H1 (cell line): ENCODE results near the gene ALKBH3. TPM values are rescaled to one million over a fixed set of nuclear protein-coding genes. Genes with fewer than 3 reads are reported as not detected.

Source experiments
- CTCF ChIA-PET: fragments of 300-600 bp; sonication (Branson Sonifier 250); formaldehyde crosslinking; loops from one replicate; lab custom pipeline; 2021; ENCODE audit not compliant: partially characterized antibody; lab: Charles Lee
- POLR2A ChIA-PET: fragments of 300-600 bp; sonication (Branson Sonifier 250); formaldehyde crosslinking; loops from one replicate; lab custom pipeline; 2021; ENCODE audit warnings: inconsistent platforms; ENCODE audit not compliant: partially characterized antibody; lab: Charles Lee
- DNase-seq, 2 experiments: peaks; one replicate each; pipeline versions ENCODE4 v3.0.0 to v3.0.0-alpha.2; 2010 to 2022; ENCODE audit warnings: low spot score in 2 of 2, low read depth in 1 of 2, mixed read lengths in 1 of 2
- FAIRE-seq: peaks from 2 replicates; lab custom pipeline; 2011; peaks lifted over from hg19 to GRCh38; lab: Jason Lieb, UNC
- H2AFZ ChIP-seq: 2 replicates; pipeline ENCODE4 v1.8.1; 2012; ENCODE audit warnings: low read length, inconsistent platforms
- H2AK5ac ChIP-seq: 2 replicates; pipeline ENCODE4 v1.6.1; 2013; ENCODE audit warnings: low read depth, low read length
- H2BK120ac ChIP-seq: replicated peaks from 2 replicates; pipeline ENCODE3; 2013; ENCODE audit warnings: low read depth, low read length, inconsistent platforms
- H2BK12ac ChIP-seq: 2 replicates; pipeline ENCODE4 v1.6.1; 2013; ENCODE audit warnings: low read depth, low read length
- H2BK15ac ChIP-seq: 2 replicates; pipeline ENCODE4 v1.6.1; 2013; ENCODE audit warnings: low read length
- H2BK20ac ChIP-seq: 2 replicates; pipeline ENCODE4 v1.6.1; 2013; ENCODE audit warnings: low read length
- H2BK5ac ChIP-seq: 2 replicates; pipeline ENCODE4 v1.6.1; 2013; ENCODE audit warnings: low read depth, low read length
- H3K14ac ChIP-seq: 2 replicates; pipeline ENCODE4 v1.6.1; 2013; ENCODE audit warnings: inconsistent platforms; ENCODE audit not compliant: insufficient read length
- H3K18ac ChIP-seq: 2 replicates; pipeline ENCODE4 v1.6.1; 2013; ENCODE audit warnings: low read length; ENCODE audit errors: extremely low read depth
- H3K23ac ChIP-seq: 2 replicates; pipeline ENCODE4 v1.6.1; 2013; ENCODE audit warnings: inconsistent platforms; ENCODE audit not compliant: insufficient read length
- H3K23me2 ChIP-seq: 2 replicates; pipeline ENCODE4 v1.6.1; 2013; ENCODE audit warnings: low read depth, low read length
- H3K27ac ChIP-seq: 2 replicates; pipeline ENCODE4 v1.6.1; 2011; ENCODE audit warnings: low read depth, low read length, inconsistent platforms
- H3K27me3 ChIP-seq, 4 experiments: replicated peaks in 1 of 4; 1 replicate in 1 of 4; 2 replicates in 3 of 4; pipeline versions ENCODE4 v1.6.1 to v1.8.1; 2011 to 2013; ENCODE audit warnings: low read length in 3 of 4, mild to moderate bottlenecking in 3 of 4, inconsistent platforms in 2 of 4, mixed read lengths in 2 of 4, moderate library complexity in 1 of 4; ENCODE audit not compliant: control insufficient read depth in 3 of 4, insufficient read depth in 3 of 4; ENCODE audit errors: extremely low read depth in 1 of 4
- H3K36me3 ChIP-seq, 4 experiments: 2 replicates each; pipeline versions ENCODE4 v1.6.1 to v1.8.1; 2011 to 2013; ENCODE audit warnings: mild to moderate bottlenecking in 4 of 4, low read length in 3 of 4, moderate library complexity in 2 of 4, control low read depth in 1 of 4, inconsistent platforms in 1 of 4; ENCODE audit not compliant: insufficient read depth in 4 of 4, control insufficient read depth in 2 of 4
- H3K4ac ChIP-seq: replicated peaks from 2 replicates; pipeline ENCODE3; 2013; ENCODE audit warnings: low read length, low read depth, mixed read lengths, inconsistent platforms; ENCODE audit not compliant: insufficient read length
- H3K4me1 ChIP-seq, 4 experiments: replicated peaks in 1 of 4; 1 replicate in 1 of 4; 2 replicates in 3 of 4; pipeline versions ENCODE4 v1.6.1 to v1.8.1; 2011 to 2013; ENCODE audit warnings: low read length in 3 of 4, inconsistent platforms in 2 of 4, mixed read lengths in 1 of 4; ENCODE audit not compliant: insufficient read depth in 4 of 4, control insufficient read depth in 3 of 4
- H3K4me2 ChIP-seq, 2 experiments: 2 replicates each; pipeline versions ENCODE4 v1.6.1 to v1.8.1; 2011 to 2013; ENCODE audit warnings: low read depth in 2 of 2, low read length in 2 of 2, control low read depth in 1 of 2, inconsistent platforms in 1 of 2, mild to moderate bottlenecking in 1 of 2; ENCODE audit not compliant: insufficient read depth in 1 of 2
- H3K4me3 ChIP-seq, 4 experiments: fragments of 200-600, 300-600 bp in 1 of 4; sonication (generic), shearing (Covaris generic), sonication (Bioruptor Twin) in 1 of 4; 2 replicates each; pipeline versions ENCODE4 v1.5.1 to v1.8.1; 2011 to 2016; ENCODE audit warnings: low read length in 4 of 4, low read depth in 3 of 4, control low read depth in 2 of 4, inconsistent platforms in 2 of 4, mild to moderate bottlenecking in 2 of 4, mixed read lengths in 1 of 4, moderate library complexity in 1 of 4; ENCODE audit not compliant: insufficient read depth in 2 of 4; ENCODE audit errors: extremely low read depth in 1 of 4
- H3K56ac ChIP-seq: replicated peaks from 2 replicates; pipeline ENCODE3; 2013; ENCODE audit warnings: low read depth, mild to moderate bottlenecking, mixed read lengths, low read length, inconsistent platforms; ENCODE audit not compliant: insufficient read length
- H3K79me1 ChIP-seq: 2 replicates; pipeline ENCODE4 v1.6.1; 2013; ENCODE audit warnings: low read depth, low read length, control low read depth
- H3K79me2 ChIP-seq, 2 experiments: 2 replicates each; pipeline versions ENCODE4 v1.6.1 to v1.8.1; 2012 to 2013; ENCODE audit warnings: low read length in 2 of 2, mild to moderate bottlenecking in 2 of 2, inconsistent platforms in 1 of 2; ENCODE audit not compliant: insufficient read depth in 2 of 2, control insufficient read depth in 1 of 2
- H3K9ac ChIP-seq, 4 experiments: replicated peaks in 1 of 4; 1 replicate in 1 of 4; 2 replicates in 3 of 4; pipeline versions ENCODE4 v1.6.1 to v1.8.1; 2011 to 2013; ENCODE audit warnings: low read depth in 3 of 4, low read length in 3 of 4, control low read depth in 2 of 4, mild to moderate bottlenecking in 2 of 4, moderate library complexity in 2 of 4, inconsistent platforms in 1 of 4; ENCODE audit errors: extremely low read depth in 1 of 4
- H3K9me3 ChIP-seq, 2 experiments: 2 replicates each; pipeline versions ENCODE4 v1.6.1 to v1.8.1; 2012 to 2013; ENCODE audit warnings: mild to moderate bottlenecking in 2 of 2, moderate library complexity in 2 of 2, control low read depth in 1 of 2, inconsistent platforms in 1 of 2, low read depth in 1 of 2, low read length in 1 of 2, mixed read lengths in 1 of 2; ENCODE audit not compliant: insufficient read depth in 2 of 2
- H4K20me1 ChIP-seq, 2 experiments: replicated peaks in 1 of 2; 2 replicates each; pipeline versions ENCODE3 to v1.8.1; 2011 to 2013; ENCODE audit warnings: inconsistent platforms in 2 of 2, low read length in 2 of 2, mild to moderate bottlenecking in 1 of 2; ENCODE audit not compliant: insufficient read depth in 2 of 2, control insufficient read depth in 1 of 2
- H4K5ac ChIP-seq: 2 replicates; pipeline ENCODE4 v1.6.1; 2013; ENCODE audit warnings: low read length, low read depth, mixed read lengths, inconsistent platforms; ENCODE audit not compliant: insufficient read length
- H4K8ac ChIP-seq: 2 replicates; pipeline ENCODE4 v1.8.0; 2013; ENCODE audit warnings: mild to moderate bottlenecking, moderate library complexity, low read length, inconsistent platforms; ENCODE audit not compliant: insufficient read depth; ENCODE audit errors: extremely low read depth
- H4K91ac ChIP-seq: replicated peaks from 2 replicates; pipeline ENCODE3; 2013; ENCODE audit warnings: low read length, mixed read lengths, inconsistent platforms; ENCODE audit not compliant: insufficient read length
- CEBPB ChIP-seq: IDR thresholded peaks from 2 replicates; pipeline ENCODE4 v1.6.1; 2012; ENCODE audit warnings: low read depth, low read length
- CHD2 ChIP-seq: IDR thresholded peaks from 2 replicates; pipeline ENCODE4 v1.6.1; 2012; ENCODE audit warnings: low read length, improper control_type of control experiment
- HDAC2 ChIP-seq, 2 experiments: fragments of 300-600 bp in 1 of 2; sonication (generic) in 1 of 2; IDR thresholded peaks; 2 replicates each; pipeline ENCODE4 v1.6.1; 2011 to 2012; ENCODE audit warnings: low read depth in 2 of 2, low read length in 2 of 2, mild to moderate bottlenecking in 2 of 2, moderate library complexity in 2 of 2, borderline replicate concordance in 1 of 2, inconsistent platforms in 1 of 2
- KDM5A ChIP-seq: fragments of 200-600 bp; IDR thresholded peaks from 2 replicates; pipeline ENCODE4 v1.7.1; 2012; ENCODE audit warnings: mild to moderate bottlenecking, low read length, inconsistent platforms, mixed read lengths
- POLR2A ChIP-seq, 2 experiments: IDR thresholded peaks; 1 replicate in 1 of 2; 2 replicates in 1 of 2; pipeline ENCODE4 v1.6.1; 2011; ENCODE audit warnings: low read depth in 2 of 2, low read length in 2 of 2, mild to moderate bottlenecking in 2 of 2; ENCODE audit errors: control extremely low read depth in 1 of 2
- RBBP5 ChIP-seq: IDR thresholded peaks from 2 replicates; pipeline ENCODE4 v1.7.1; 2012; ENCODE audit warnings: low read depth, mild to moderate bottlenecking, inconsistent platforms, low read length, moderate library complexity, borderline replicate concordance
- RFX5 ChIP-seq: IDR thresholded peaks from 2 replicates; pipeline ENCODE4 v1.6.1; 2011; ENCODE audit warnings: low read depth, low read length, improper control_type of control experiment, borderline replicate concordance
- SIX5 ChIP-seq: IDR thresholded peaks from 2 replicates; pipeline ENCODE4 v1.6.1; 2011; ENCODE audit warnings: mild to moderate bottlenecking, low read depth, low read length
- SP2 ChIP-seq: IDR thresholded peaks from 2 replicates; pipeline ENCODE4 v1.6.1; 2012; ENCODE audit warnings: mild to moderate bottlenecking, low read length, inconsistent platforms
- SP4 ChIP-seq: IDR thresholded peaks from 2 replicates; pipeline ENCODE4 v1.6.1; 2012; ENCODE audit warnings: low read length, inconsistent platforms
- SUZ12 ChIP-seq: fragments of 200-600 bp; sonication (generic); IDR thresholded peaks from 2 replicates; pipeline ENCODE4 v1.6.1; 2012; ENCODE audit warnings: mild to moderate bottlenecking, inconsistent platforms, low read length, moderate library complexity, mixed read lengths
- TEAD4 ChIP-seq: IDR thresholded peaks from 2 replicates; pipeline ENCODE4 v1.6.1; 2012; ENCODE audit warnings: low read depth, low read length, inconsistent platforms, mixed read lengths
- YY1 ChIP-seq: IDR thresholded peaks from 2 replicates; pipeline ENCODE4 v1.6.1; 2011; ENCODE audit warnings: low read depth, mild to moderate bottlenecking, low read length
- WGBS, 2 experiments: shearing (Covaris generic) in 1 of 2; methylation state at CpG; one replicate each; pipeline versions ENCODE4 v1.1.6 to v1.1.7; 2013 to 2015; ENCODE audit warnings: low lambda C conversion rate in 2 of 2, mixed read lengths in 2 of 2, inconsistent platforms in 1 of 2, low coverage in 1 of 2, missing lambda C conversion rate in 1 of 2; ENCODE audit not compliant: insufficient replicate concordance in 2 of 2, insufficient coverage in 1 of 2, insufficient read length in 1 of 2; ENCODE audit errors: extremely low coverage in 1 of 2, missing lambda C conversion rate in 1 of 2; 5-methylcytosine and 5-hydroxymethylcytosine counted together
- polyA plus RNA-seq, 7 experiments: library from polyadenylated mRNA; depleted of rRNA in 3 of 7; stranded (reverse) in 5 of 7; unstranded in 2 of 7; fragments of >200 nt in 5 of 7; fragments of 200-250 nt in 2 of 7; gene quantifications; 1 replicate in 5 of 7; 2 replicates in 1 of 7; 4 replicates in 1 of 7; pipeline versions ENCODE4 v1.2.1 to v1.2.3, GENCODE V29; 2011 to 2013; ENCODE audit warnings: missing spikeins in 2 of 7, mixed read lengths in 2 of 7
- total RNA-seq: library from RNA; stranded (reverse); fragmentation: NEBNext Ultra II Directional; extraction: Animal tissue kit (Norgen Biotek cat#: 25700); gene quantifications from 2 replicates; pipeline ENCODE4 v1.2.1, GENCODE V29; 2021

ALKBH3 gene
- total and polyA plus RNA-seq, 2 of the 8 experiments (the other 6 are each of a cell fraction or from before 2014, with no cell fraction given) = 10.5 to 11.4 TPM

DNA sequence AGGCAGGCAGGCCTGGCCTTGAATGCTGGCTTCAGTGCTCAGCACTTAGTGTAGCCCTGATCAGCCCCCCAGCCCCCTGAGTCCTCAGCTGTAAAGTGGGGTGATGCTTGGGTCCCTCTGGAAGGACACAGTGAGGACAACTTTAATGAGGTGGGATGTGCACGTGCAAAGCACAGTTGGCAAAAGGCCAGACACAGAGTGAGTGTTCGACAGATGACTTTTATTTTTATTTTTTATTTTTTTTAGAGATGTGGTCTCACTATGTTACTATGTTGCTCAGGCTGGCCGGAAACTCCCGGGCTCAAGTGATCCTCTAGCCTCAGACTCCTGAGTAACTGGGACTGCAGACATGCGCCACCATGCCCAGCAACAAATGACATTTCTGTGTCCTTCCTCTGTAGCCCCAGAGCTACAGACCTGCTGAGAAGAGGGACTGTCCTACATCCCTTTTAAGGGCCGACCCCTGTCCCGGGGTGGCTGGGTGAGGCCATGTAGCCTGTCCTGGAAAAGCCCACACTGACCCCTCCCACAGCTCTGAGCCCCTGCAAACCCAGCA is 54.9 kb downstream of the ALKBH3 start:
- Histone ChIP-seq H4K91ac (no peak overlapping the region), H3K9ac (no peak overlapping the region), H2BK20ac (no peak overlapping the region), H3K27me3 (peaks cover 0 to 10% (median 1%) of the 10 kb centered on the region in 4 experiments; a peak in 3 of 7 replicates), H3K18ac (no peak overlapping the region), H3K4me3 (no peak overlapping the region), H3K23me2 (no peaks in the 10 kb centered on the region), H2AK5ac (no peak overlapping the region), H4K20me1 (no peaks in the 10 kb centered on the region), H3K27ac (no peak overlapping the region), H3K23ac (no peak overlapping the region), H2BK12ac (no peak overlapping the region), H3K4me2 (no peak overlapping the region), H3K4ac (no peak overlapping the region), H3K56ac (no peak overlapping the region), H2BK120ac (no peak overlapping the region), H3K4me1 (peaks cover 0 to 11% (median 0%) of the 10 kb centered on the region in 4 experiments; a peak in 5 of 7 replicates), H2BK5ac (no peak overlapping the region), H3K9me3 (no peaks in the 10 kb centered on the region), H3K79me1 (no peaks in the 10 kb centered on the region), H3K14ac (no peak overlapping the region), H3K79me2 (no peaks in the 10 kb centered on the region), H4K8ac (peak overlapping the region; percentile 63; the same call in 1 of the 2 replicates), H4K5ac (no peak overlapping the region), H2BK15ac (no peak overlapping the region), H2AFZ (no peak overlapping the region), H3K36me3 (no peaks in the 10 kb centered on the region)
- no peak for TF ChIP-seq HDAC2 (IDR thresholded peaks at IDR 0.05; ENCODE audit: borderline replicate concordance in 1 of 2, low read depth in 2 of 2, low read length in 2 of 2)
- TF ChIP-seq CEBPB = no peak
- no peak for TF ChIP-seq YY1
- TF ChIP-seq SP4 = no peak
- no peak for TF ChIP-seq SIX5
- no peak for TF ChIP-seq RFX5
- TF ChIP-seq TEAD4 = no peak
- no peak for TF ChIP-seq SUZ12
- no peak for TF ChIP-seq SP2
- no peak for TF ChIP-seq KDM5A
- no peak for TF ChIP-seq RBBP5
- no peak for TF ChIP-seq POLR2A (IDR thresholded peaks at IDR 0.05; ENCODE audit: control extremely low read depth in 1 of 2, low read depth in 2 of 2, low read length in 2 of 2)
- TF ChIP-seq CHD2 = no peak
- CTCF ChIA-PET = no interaction called here
- no peak for DNase-seq
- FAIRE-seq = no peak
- POLR2A ChIA-PET = no interaction called here
- 81% methylated on average over 7 of the region's 7 CpGs; no CpG with 5 or more reads in 1 of the 2 experiments for WGBS, 2 experiments
